ENCODE results near the gene TCL1B.

DNA sequence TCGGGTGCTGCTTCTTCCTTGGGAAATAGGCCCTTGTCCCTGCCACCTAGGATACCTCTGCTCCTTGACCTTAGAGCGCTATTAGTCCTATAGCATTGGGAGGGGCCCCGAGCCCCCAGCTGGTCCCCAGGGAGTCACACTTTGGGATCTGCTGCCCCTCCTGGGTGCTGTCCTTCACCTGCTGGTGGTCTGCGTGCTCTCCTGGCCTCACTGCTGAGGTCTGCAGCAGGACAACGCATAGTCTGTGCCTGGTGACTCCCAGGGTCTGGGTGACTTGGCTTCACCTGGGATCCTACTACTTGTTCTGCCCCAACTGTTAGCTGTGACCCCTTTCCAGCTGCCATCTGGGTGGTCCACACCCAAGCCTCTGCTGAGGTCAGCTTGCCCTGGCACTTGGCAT, 8.8 kb downstream of the TCL1B start:
- no peak for TF ChIP-seq EZH2 (IDR thresholded peaks at IDR 0.05; ENCODE audit: insufficient read depth, poor library complexity, severe bottlenecking)
- no peak for TF ChIP-seq EZH2phosphoT487 (IDR thresholded peaks at IDR 0.05; ENCODE audit: insufficient read depth, low read depth)
